HG03097 (cell line): ENCODE measurements around the gene ACVR1.

Source experiments
- ATAC-seq: cut with Tn5 transposase; IDR thresholded peaks from one replicate; pipeline ENCODE4 v1.9.1; 2021; ENCODE audit not compliant: unreplicated experiment, low FRiP score

ACVR1 gene

DNA sequence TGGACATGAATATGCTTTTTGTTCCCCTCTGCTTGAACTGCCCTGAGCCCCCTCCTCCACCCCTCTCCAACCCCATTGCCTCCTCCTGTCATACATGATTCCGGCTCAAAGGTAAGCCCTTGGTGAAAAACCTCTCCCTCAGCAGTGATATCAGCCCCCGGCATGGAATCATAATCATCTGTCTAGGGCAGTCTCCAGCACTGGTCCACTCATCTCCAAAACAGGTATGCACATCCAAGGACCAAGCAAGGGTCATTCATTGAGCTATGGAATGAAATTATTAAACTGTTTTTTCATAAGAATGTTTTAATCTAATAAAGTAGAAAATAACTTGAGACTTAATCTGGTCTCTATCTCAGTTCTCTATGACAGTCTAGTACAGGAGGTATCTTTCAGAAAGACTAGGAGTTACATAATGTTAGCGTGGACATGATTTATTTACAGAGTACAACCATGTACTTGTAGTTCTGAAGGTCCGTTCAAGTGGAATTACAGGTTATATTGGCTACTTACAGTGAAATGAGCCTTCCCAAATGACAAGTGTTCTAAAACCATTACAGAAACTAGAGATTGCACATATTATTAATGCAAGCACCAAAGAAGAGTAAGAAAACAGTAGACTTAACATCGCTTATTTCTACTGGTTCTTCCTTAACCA, 75.2 kb downstream of the ACVR1 start:
- no peak for ATAC-seq

DNA sequence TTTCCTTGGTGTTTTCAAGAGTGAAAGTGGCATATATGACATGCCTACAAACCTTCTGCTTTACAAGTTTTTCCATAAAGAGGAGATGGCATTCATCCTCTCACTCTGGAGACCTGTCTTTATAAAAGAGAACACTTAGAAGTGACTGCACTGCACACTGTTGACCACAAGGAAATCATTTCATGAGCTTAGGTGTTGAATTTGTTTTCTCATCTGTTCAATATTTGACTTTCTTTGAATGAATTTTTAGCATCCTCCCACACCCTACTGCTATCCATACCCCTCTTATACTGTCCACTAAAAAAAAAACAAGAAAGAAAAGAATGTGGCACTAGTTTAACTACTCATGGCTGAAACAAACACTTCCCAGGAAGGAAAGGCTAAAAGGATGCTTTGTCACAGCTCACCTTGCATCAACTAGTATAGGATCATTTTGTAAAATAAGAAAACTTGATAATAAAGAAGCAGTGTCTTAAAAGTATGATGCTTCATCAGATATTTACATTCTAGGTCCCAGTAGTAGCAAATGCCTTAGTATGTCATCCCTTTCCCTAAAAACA, 83.0 kb downstream of the ACVR1 start:
- no peak for ATAC-seq

DNA sequence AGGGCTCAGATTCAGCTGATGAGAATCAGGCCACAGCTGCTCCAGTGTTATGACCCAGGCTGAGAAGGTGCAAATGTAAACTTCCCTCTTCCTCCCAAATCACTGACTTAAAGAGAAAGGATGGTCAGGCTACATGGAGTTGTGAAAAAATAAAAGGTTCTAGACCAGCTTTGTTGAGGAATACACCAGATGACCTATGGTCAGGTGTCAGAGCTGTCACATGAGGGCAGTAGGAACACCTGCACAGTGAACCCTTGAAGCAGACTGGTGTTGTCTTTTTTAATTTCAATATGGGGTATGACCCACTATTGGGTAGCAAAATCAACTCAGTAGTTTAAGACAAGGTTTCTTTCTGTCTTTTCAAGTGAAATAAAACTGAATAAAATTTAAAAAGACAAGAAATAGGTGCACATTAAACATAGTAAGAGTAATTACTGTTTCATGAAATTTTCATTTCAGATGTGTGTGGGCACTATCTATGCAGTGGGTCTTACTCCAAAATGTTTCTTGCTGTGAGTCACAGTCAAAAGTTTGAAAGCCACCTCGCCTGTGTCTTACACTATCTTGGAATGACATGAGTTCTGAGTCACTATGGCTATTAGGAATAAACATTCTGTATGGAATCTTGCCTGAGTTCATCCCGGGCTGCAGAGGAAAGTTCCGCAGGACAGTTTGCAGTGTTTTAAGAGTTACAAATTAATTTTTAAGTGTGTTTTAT, 83.6 kb downstream of the ACVR1 start:
- no peak for ATAC-seq

DNA sequence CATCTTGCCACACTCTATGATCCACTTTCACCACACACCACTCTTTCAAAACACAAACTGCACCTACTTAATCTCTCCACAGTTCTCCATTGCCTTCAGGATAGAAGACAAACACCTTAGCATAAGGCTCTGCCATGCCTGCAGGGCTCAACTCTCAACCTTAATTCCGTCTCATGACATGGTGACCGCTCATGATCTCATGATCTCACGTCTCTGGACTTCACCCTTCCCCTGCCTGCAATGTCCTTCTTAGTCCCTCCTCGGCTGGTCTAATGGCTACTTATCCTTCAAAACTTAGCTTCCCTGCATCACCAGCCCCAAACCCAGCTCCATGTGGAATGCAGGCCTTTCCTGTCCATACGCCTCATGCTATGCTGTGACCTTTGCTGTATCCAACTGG, 85.3 kb downstream of the ACVR1 start:
- ATAC-seq, result no peak

DNA sequence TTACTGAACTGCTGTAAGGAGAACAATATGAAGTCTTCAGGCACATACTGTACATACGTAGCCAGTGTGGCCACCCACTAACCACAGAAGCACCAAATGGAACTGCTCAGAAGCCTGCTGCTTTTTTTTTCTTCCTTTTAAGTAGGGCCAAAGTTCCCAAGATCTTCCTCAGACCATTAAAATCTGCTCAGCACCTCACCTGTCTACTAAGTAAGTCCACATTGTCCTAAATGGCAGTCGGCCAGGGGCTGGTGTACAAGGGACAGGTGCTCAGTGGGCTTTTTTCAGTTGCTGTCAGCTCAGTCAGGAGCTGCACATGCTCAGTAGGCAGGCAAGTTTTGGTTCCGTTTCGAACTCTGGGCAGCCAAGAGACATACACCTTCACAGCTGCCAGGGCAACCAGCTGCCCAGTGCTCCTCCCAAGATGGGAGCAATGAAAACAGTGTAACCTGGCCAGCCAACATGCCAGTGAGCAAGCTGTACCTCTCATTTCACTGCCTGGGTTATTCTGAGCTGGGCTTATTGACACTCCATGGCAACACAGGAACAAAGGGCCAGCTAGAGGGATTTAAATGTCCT, 86.1 kb downstream of the ACVR1 start:
- no peak for ATAC-seq

DNA sequence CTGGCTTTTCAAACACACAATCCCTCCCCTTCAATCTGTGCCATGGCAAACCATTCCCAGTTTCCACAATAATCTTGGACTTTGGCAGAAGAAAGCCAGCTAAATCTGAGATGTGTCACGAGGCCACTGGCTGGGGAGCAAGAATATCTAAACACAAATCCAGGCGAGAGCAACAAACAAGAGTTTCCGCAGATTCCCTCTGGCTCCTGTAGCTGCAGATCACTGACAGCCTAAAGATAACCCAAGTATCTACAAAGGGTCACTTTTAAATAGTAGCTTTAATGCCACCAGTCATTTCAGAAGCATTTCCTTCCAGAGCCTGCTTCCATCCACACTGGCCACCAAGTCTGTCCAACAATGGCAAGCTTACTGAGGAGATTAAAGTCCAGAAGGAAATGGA, 86.9 kb downstream of the ACVR1 start:
- ATAC-seq, result no peak

DNA sequence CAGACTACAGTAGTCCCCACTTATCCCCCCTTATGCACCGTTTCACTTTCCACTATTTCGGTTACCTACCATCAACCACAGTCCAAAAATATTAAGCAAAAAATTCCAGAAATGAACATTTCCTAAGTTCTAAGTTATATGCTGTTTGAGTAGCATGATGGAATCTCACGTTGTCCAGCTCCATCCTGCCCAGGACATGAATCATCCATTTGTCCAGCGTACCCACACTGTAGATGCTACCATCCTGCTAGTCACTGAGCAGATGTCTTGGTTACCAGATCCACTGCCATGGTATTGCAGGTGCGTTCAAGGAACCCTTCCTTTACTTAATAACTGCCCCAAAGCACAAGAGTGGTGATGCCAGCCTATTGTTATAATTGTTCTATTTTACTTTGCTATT, 87.9 kb downstream of the ACVR1 start:
- ATAC-seq, result no peak

DNA sequence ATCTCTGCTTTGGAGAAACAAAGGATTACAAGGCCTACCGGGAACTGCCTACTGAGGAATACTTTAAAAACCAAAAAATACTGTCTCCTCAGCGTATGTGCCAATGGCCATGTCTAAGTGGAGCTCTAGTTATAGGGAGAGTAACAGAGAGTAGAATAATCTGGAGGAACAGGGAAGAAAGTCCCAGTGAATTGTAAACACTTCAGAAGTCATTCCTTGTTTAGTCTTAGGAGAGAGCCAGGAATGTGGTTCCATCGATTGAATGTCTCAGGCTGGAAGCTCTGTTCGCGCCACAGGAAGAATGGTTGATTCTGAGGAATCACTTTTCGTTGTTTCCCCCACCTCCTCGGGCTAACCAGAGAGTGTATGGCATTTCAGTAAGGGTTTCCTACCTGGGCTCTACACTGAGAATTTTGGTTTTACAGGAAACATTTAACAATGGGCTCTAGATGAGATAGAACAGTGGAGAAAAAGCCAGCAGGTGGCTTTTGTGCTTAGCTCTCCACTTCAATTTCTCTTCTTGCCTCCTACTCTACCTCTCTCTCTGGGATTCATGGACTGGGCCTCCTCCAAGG, 88.7 kb downstream of the ACVR1 start:
- no peak for ATAC-seq

DNA sequence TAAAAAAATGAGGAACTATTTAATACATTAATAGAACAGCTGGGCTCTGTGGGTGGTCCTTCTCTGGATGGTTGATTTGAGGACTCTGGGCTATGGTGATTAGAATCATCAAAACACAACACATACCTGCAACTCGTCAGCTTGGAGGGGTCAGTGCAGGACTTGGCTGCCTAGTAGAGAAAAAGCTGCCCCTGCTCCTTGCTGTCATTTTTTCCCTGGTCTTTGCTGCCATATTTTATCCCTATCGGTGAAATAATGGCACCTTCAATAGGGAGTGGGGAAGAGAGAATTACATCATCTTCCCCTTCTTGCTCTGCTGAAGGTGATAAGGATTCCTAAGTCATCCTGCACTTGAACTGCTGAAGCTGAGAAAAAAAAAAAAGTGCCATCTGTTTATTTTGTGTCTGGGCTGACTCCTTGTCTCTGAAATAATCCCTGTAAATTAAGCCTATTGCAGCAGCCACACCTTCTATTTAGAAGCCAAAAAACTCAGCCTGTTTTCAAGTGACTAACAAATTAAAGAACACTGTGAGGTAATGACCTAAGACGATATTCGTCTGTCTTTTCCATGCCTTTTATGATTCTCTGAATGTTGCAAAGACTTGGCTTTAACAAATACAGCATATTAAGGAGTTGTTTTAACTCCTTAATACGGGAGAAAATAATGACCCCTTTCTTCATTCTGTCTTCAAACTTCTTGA, 89.3 kb downstream of the ACVR1 start:
- no peak for ATAC-seq

DNA sequence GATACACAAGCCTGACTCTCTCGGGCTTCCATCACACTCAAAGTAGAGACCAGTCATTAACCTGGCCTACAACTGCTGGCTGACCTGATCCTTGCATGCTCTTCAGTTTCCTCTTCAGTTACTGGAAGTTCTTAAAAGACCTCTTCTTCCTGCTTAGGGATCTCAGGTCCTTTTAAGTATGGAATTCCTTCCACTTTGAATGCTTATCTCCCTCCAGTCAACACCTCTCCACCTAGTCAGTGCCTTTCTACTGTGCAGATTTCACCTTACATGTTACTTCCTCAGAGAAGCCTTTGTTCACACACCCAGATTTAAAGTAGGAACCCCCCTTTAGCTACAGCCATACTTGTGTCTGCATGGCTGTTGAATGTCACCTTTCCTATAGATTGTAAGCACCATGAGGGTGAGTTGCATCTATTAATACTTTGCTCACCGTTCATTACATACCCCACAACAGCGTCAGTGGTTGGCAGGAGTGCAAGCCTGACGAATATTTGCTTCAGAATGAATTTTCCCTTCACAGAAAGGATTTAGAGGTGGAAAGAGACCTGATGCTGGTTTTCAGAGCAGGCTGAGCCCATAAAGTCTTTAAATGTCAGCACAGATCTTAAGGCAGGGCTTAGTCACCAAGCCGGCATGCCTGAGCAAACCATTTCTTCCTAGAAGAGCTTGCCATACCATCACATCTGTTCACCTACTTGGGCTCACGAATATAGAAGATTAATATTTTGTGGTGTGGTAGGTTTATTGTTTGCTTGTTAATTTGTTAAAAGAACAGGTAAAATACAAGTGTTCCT, 90.1 kb downstream of the ACVR1 start:
- no peak for ATAC-seq

DNA sequence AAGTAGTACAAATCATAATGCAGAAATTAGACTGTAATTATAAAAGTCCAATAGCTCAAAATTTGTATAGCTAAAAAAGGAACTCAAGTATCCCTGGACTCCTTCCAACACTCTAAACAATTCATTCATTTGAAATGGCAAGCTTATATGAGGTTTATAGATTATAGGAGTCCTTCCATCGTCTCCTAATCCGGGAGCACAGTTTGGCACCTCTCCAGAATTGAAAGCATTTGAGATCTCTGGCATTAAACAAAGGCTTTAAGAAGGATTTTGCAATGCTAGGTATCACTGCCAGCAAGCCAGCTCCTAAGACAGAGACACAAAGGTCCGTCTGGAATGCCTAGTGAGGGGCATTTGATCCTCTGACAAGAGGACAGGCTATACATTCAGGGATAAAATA, 90.9 kb downstream of the ACVR1 start:
- no peak for ATAC-seq

DNA sequence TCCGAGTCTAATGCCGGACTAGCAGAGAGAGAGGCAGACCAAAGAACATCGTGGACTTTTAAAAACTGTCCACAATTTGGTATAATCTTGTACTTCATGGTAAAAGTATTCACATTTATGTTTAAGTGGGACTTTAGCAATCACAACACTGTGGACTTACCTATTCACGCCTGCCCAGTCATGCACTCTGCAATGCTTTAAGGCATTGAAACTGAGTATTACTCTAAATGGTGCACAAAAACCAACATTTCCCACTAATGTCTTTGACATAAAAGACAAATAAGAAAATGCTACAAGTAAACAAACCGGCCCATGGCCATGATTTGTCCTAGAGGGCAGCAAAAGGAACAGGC, 91.3 kb downstream of the ACVR1 start:
- ATAC-seq, result no peak

DNA sequence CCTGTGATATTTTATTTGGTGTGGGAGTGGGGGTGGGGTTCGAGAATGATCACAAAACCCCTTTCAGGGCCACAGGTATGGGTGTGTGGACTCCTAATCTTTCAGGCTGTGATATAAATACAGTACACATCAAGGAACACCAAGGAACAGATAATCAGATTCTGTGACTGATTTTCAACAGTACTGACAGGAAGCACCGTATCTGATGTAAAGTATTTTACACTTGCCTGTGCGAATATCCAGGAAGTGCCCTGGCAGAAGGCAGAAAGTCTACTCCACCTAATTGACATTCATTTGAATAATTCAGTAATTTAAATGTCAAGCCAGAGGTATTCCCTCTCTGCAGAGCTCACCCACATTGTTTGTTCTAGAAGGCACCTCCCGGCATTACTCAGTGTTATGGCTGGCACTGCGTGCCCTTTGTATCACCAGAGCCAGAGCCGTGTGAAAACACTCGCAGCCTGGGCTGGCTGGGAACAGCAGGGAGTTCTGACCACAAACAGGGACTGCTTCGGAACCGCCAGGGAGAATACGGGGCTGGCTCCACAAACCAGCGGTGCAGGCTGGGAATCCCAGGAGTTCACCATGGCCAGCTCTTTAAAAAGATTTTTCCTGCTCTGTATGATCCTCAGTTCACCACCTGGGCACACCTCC, 91.8 kb downstream of the ACVR1 start:
- no peak for ATAC-seq

DNA sequence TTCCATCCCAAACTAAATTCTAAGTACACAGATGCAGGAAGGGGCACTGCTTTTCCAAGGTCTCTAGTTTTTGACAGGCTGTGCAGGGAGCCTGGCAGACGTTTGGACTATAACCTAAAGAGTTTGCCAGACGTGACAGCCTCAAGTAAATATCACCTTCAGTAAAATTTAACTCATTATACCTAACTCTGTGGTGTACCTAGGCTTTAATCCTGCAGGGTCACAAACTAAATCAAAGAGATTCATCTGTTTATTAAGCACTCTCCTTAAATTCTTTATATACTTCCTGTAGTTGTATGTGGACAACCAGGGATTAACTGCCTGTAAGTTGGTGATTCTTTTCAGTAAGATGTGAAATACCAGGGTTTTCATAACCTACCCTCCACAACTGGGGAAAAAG, 92.9 kb downstream of the ACVR1 start:
- no peak for ATAC-seq

DNA sequence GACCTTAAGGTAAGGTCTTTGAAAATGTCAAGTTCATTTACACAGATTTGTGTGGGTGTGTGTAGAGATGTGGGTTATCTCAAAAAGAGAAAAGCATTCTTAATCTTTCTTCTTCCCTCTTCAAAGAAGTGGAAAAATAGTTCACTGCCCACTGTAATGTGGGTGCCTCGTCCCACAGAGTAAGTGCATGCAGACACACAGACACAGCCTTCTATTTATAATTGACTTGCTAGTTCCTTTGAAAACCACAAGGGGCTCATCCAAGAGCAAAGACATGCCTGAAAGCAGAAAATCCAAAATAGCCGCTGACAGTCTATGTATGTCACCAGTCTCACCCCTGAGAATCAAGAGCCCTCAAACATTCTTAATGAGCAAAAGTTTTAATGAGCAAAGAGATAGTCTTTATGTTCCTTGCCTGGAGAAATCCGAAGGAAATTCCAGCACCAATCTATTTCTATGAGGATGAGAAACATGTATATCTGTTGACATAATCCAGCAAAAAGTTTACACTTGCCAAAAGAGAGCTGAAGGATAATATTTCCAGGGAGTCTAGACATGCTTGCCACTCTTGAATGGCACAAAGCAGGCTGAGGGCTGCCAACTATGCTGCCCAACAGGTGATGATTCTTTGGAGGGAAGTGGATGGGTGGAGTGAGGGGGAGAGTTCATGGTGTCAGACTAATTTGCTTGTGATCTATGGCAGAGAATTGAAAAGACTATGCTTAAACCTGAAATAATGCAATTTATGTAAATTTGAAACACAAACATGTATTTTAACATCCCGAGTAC, 93.9 kb downstream of the ACVR1 start:
- ATAC-seq, result no peak

DNA sequence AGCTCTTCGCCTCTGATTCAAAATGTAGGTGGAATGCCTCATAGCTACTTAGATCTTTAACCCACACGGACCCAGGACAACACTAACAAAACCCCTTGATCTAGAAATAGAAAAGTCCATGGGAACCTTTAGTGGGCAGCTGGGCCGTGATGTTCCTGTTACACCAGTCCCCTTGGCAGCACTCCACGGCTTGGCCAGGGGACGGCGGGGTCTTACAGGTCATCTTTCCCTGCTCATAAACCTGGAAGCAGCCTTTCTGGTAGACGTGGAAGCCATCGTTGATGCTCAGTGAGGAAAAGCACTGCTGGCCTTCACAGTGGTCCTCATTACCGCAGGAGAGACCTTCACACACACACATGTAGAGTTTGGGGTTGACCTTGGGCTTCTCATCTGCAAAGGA, 95.9 kb downstream of the ACVR1 start:
- ATAC-seq, result no peak

DNA sequence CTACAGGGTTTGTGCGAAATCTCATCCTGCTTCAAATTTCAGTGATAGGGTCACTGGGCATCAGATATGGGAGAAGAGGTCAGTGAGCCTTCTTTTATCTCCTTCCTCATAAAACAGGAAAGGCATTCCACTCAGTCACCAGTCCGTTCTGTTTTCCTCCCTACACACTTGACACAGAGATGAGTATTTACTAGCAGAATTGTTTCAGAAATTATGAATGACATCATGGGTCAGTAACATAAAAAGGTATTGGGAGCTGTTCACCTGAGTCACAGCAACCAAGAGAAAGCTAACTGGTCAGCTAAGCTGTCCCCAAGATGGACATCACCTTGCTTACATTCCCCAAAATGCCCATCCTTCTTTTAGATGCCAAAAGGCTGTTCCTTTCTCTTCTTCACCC, 96.3 kb downstream of the ACVR1 start:
- ATAC-seq, result no peak

DNA sequence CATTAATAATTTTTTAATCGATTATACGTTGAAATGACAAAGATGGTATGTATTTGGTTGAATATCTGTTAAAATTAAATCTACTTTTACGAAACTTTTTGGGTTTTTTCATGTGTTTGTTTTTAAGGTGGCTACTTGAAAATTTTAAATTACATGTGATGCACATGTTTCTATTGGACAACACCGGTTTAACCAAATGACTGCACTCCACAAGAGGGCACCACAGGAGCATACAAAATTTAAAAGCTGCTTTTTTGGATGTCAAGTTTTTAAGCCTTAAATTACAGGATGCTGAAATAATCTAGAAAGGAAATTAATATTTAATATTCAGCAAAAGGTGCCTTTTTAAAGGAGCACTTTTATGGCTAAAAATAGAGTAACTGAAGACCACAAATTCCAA, 98.7 kb downstream of the ACVR1 start:
- ATAC-seq, result no peak

DNA sequence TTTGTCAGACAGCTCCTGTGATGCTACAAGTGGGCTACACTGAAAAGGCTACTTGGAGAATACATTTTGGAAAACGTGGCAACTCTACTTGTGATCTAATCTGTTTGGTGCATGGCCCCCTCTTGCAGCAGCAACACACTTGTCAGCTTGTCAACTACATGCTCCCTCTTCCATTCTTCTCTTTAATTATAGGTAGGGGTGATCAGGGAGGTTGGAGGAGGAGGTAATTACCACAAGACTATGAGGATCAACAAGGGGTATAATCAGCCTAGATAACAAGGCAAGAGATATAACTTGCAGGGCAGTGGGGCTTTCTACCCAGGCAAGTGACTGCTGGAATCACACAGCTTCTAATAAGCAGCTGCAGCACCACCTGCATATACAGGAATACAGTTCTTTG, 104.9 kb downstream of the ACVR1 start:
- ATAC-seq, result no peak
